NCI-H2107 treated with DMSO at 0.1 percent for 48 hours (cell line): ENCODE data around the gene SLC33A1.
"Not testable (repeated sequence)": the region's sequence is repeated elsewhere in the genome, so short reads cannot be mapped to it uniquely, and the experiment has no call there.

Experiments used
- DNase-seq: peaks from one replicate; lab custom pipeline; 2025; ENCODE audit not compliant: unreplicated experiment; lab: John Stamatoyannopoulos, UW

Gene SLC33A1

DNA sequence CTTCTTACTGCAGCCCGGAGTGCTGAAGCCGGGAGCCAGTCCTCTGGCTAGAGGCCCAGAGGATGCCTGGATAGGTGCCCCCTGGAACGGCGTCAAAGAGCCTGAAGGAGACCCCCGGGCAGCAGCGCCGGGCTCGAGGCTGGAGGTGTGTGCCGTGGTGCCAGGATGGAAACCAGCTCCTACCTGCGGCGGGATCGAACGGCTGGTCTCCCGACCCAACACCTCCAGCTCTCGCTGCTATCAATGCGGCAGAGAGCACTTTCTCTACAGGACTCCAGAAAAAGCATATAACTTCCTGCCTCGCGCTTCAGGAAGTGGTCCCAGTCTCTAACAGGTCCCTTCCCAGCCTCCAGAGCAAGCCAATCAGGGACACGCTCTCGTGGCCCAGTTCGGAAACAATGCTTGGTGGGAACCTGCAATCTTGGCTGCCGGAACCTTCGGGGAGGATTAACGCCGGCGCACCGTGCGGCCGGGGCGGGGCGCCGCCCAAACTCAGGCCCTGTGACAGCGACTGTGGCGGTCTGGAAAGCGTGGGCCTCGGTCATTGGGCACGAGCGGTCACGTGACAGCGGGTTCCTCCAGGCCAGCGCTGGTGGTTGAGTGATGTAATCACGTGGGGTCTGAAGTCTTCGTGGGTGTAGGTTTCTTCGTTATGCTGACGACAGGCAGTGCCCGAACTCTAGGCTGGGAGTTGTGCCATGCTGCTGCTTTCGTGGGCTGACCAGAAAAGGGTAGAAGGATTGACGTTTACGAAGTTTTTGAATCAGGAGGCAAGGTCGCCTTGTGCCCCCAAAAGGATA, at the start of gene SLC33A1:
Gene SLC33A1, minus strand, starts transcription at position 287 of the 800 bp plus-strand sequence. CDS start 430 bp downstream, outside the sequence.
- peak; percentile 99 for DNase-seq

GRCh38 chr3:155895379-155895900, 41.2 kb upstream of the SLC33A1 start:
- DNase-seq: no peak

DNA sequence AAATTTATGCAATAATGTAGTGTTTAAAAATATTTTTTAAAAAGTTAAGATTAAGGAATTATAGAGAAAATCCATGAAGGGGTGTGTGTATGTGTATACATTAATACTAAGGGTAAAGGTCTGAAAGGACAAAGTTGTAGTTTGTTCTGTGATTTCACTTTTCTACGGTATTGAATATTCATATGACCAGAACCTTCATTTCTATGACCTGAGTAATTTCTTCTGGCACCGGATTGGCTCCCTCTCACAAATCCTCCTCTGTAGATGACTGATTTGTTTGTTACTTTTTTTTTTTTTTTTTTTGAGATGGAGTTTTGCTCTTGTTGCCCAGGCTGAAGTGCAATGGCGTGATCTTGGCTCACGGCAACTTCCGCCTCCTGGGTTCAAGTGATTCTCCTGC, 37.1 kb upstream of the SLC33A1 start:
- DNase-seq: no peak

GRCh38 chr3:155890671-155891190, 36.5 kb upstream of the SLC33A1 start:
- DNase-seq: no peak

GRCh38 chr3:155889952-155890351, 35.7 kb upstream of the SLC33A1 start:
- DNase-seq: no peak

- no peak for DNase-seq
These were observed 35.0 kb upstream of the SLC33A1 start for GRCh38 chr3:155889212-155889611.

DNA sequence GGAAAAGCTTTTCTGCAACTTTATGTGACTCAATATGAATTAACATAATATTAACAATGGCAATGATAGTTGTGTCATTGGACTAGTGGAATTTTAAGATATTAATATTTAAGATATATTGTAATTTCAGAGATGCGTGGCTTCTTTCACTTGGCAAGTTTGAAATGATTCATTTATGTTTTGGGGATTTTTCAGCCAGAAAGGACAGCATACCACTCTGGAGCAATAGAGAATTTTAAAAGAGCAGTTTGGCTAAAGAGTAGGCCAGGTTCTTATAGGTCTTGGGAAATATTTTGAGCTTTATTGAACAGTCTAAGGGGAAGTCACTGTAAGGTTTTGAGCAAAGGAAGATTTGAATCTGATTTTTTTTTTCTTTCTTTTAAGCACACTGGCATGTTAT, 32.7 kb upstream of the SLC33A1 start:
- no peak for DNase-seq

GRCh38 chr3:155886348-155886747, 32.1 kb upstream of the SLC33A1 start:
- DNase-seq: not testable (repeated sequence)

DNA sequence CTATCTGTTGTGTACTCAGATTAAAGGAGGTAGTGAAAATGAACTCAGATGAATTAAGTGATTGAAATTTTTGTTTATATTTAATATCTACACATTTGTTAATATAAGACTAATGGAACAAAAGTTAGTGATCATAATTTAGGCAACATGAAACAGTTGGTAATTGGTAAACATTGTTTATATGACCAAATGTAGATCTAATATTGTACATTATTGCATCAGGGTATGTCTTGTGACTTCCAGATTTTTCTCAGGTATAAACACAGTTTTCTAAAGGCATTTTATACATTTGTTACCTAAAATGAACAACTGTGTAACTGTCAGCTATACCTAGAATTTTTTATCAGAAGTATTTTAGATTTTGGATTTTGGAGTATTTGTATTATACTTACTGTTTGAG, 31.1 kb upstream of the SLC33A1 start:
- DNase-seq: no peak

- DNase-seq: no peak
These were observed 30.1 kb upstream of the SLC33A1 start for GRCh38 chr3:155884292-155884691.

GRCh38 chr3:155880286-155880685, 26.1 kb upstream of the SLC33A1 start:
- DNase-seq: no peak

DNA sequence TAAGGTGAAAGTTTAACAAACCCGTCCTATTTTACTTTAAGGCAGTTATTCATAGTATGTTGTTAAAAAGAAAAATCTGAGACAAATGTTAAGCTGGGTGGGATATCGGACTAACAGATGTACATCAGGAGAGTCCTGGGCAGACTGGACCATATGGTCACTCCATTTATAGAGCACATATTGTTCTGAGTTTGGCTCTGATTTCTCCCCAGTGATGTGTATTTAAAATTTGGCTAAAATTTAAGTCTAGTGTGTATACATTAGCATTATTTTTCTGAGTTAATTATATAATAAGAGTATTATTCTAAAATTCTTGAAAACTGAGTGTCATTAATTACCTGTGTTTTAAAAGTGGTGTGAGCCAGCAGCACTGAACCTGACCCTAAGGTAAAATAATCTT, 22.3 kb upstream of the SLC33A1 start:
- no peak for DNase-seq

GRCh38 chr3:155876037-155876436, 21.8 kb upstream of the SLC33A1 start:
- DNase-seq: no peak

GRCh38 chr3:155872904-155873646, 18.8 kb upstream of the SLC33A1 start:
- no peak for DNase-seq

- no peak for DNase-seq
These were observed 17.5 kb upstream of the SLC33A1 start for GRCh38 chr3:155871746-155872158.

DNA sequence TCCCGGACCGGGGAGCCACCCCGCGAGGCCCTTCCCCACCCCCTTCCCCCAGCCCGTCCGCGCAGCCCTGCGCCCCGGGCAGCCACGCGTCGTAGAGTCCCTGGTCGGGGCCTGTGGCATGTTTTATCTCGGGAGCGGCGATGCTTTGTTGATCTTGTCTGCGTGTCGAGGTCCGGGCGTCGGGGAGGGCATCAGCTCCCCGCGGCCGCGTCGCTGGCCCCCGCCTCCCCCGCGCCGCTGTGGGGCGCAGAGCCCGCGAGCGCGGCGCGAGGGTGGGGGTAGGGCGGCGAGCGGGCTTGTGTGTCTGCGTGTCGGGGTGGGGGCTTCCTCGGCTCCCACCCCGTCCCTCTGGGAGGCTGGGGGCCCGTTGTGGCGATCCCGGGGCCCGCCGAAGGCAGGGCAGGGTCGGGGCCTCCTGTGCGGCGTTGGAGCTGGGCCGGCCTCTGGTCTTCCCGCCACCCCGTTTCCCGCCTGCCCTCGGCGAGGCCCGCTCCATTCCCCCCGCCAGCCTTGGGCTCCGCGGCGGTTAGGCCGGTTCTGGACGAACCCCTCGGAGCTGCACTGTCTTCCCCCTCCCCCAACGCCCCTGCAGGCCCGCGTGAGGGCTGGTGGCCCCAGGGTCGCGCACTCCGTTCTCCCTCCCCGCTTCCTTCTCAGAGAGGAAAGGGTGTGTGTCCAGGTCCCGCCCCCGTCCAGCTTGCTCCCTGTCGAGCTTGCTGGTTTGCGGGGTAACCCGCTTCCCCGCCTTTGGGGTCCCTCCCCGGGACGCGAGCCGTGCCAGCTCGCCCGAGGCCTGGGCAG, 16.9 kb upstream of the SLC33A1 start:
- no peak for DNase-seq

GRCh38 chr3:155870133-155870944, 16.1 kb upstream of the SLC33A1 start, which contains the start of gene GMPS:
TSS of gene GMPS (plus strand) at chr3:155870650. CDS start at chr3:155870871, 221 bp downstream.
- peak; percentile 92 for DNase-seq

GRCh38 chr3:155869691-155870090, 15.5 kb upstream of the SLC33A1 start:
- DNase-seq: no peak

DNA sequence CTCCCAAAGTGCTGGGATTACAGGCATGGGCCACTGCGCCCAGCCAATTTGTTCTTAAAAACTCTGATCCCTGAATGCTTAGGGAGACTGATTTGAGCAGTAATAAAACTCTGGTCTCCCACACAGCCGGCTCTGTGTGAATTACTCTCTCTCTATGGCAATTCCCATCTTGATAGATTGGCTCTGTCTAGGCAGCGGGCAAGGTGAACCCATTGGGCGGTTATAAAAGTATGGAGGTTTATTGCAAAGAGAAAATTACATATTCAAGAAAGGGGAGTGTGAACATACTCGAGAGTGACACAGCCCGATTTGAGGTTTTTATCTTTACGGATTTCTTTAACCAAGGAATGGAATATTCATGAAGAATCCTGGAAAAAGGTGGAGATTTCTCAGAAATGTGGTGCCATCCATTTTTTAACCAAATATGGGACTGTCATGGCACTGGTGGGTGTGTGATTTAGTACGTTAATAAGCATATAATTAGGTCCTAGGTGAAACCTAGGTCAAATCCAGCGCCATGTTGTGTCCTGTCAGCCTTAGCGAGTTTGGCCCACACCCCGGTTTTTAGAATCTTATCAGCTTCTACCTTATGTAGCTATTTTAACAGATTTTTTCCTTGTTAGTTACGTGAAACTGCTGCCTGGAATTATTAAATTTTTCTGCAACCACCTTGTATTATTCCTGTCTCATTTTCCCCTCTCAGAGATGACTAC, 9.0 kb upstream of the SLC33A1 start:
- DNase-seq: no peak
